ENCODE measurements around the gene ATP13A3.
"Not testable (repeated sequence)": the region's sequence is repeated elsewhere in the genome, so short reads cannot be mapped to it uniquely, and the experiment has no call there.

Gene ATP13A3

DNA sequence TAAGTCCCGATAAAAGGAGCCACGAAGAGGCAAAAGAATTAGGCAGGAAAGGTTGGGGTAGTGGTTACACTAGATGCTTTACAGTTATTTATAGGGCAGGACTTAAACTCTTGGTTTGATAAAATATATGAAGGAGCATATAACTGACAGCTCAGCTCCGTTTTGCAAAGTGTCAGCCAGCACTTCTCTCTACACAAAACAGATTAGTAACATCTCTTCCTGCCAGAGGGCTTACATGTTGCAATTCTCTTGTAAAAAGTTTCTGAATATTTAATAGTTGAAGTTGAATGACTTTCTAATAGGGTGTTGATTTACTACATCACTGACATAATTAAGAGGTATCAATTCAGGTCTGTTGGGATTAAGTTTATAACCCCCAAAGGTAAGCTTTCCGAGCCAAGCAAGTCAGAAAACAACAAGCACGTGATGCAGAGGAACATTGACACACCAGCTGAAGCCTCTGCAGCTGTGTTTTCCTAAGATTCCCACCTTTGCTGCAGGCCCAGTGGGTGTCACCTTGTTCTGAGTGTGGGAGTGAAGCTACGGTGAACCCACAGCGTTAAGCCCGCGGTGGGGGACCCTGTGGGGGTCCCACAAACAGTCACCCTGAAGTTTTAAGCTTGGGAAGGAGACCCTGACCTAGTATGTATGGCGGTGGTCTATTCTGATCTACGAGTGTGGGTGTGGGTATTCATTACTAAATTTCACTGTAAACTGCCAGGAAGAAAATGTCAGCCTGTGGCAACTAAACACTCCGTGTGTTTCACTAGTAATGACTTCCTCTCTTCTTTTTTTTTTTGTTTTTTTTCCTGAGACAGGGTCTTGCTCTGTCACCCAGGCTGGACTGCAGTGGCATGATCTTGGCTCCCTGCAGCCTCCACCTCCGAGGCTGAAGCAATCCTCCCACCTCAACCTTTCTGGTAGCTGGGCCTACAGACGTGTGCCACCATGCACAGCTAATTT is 22.0 kb upstream of the ATP13A3 start:
- DNase-seq: no peak
- H3K27ac Mint-ChIP-seq: peak overlapping the region; percentile 19
- no peaks in the 10 kb centered on the region for H3K9me3 Mint-ChIP-seq
- no peaks in the 10 kb centered on the region for H3K36me3 Mint-ChIP-seq
- H3K4me1 Mint-ChIP-seq: no peaks in the 10 kb centered on the region
- peaks cover 3% of the 10 kb centered on the region for H3K27me3 Mint-ChIP-seq
- H3K4me3 Mint-ChIP-seq: no peak overlapping the region
- CTCF ChIA-PET: no interaction called here

DNA sequence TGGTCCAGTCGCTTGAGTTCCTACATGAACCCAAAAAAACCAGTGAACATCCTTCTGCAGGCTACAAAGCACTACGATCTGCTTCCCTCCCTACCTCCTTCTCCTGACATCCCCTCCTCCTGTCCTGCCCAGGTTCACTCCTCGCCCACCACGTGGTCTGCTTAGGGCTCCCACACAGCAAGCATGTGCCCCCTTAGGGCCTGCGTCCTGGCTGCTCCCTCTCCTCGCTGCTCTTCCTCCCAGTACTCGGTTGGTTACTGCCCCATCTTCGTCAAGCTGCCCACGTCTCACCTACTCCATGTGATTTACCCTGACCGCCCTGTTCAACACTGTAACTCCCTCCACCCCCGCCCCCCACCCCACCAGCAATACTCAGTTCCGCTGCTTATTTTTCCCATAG is 20.8 kb upstream of the ATP13A3 start:
- no peaks in the 10 kb centered on the region for H3K9me3 Mint-ChIP-seq
- no peak overlapping the region for H3K27ac Mint-ChIP-seq
- H3K36me3 Mint-ChIP-seq: no peaks in the 10 kb centered on the region
- no peak overlapping the region for H3K4me3 Mint-ChIP-seq
- H3K27me3 Mint-ChIP-seq: no peaks in the 10 kb centered on the region
- CTCF ChIA-PET: interaction anchor here (0.6 kb wide), 1 partner anchor 9 kb away, joined by 3 read pairs; no protein-coding TSS in a partner anchor
- DNase-seq: no peak
- H3K4me1 Mint-ChIP-seq: no peaks in the 10 kb centered on the region

DNA sequence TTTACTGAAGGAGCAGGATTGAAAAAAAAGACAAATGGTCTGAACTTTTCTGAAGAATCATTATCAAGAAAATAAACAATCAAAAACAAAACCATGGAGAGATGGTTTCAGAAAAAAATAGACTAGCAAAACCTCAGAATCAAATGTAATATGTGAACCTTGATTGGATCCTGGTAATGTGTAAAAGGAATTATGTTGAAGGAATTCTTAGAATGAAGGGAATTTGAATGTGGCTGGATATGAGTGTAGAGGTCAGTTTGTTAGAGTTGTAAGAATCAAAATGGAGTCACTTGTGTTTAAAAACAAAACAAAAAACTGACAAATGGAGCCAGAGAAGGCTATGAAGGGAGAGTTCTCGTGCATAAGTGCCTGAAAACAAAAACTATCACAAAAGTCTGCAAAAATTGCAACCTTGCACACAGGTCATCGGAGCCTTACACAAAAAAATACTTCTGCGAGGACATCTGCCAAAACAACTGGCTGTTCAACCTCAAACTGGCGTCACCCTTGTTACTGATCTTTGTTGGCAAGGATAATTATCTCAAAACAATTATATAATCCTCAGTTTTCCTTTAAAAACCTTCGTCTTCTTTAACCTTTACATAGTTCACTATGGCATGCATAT is 19.1 kb upstream of the ATP13A3 start:
- H3K4me3 Mint-ChIP-seq: no peak overlapping the region

DNA sequence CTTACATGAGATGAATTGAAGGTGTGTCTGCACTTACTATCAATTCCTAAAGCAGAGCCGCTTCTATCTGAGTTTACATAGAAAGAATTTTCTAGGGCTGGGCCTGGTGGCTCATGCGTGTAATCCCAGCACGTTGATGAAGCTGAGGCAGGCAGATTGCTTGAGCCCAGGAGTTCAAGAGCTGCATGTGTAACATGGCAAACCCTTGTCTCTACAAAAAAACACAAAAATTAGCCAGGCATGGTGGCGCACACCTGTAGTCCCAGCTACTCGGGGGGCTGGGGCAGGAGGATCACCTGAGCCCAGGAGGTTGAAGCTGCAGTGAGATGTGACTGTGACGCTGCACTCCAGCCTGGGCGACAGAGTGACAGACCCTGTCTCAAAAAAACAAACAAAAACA is 18.1 kb upstream of the ATP13A3 start:
- DNase-seq: no peak
- H3K4me1 Mint-ChIP-seq: no peaks in the 10 kb centered on the region
- no peak overlapping the region for H3K4me3 Mint-ChIP-seq
- no peaks in the 10 kb centered on the region for H3K36me3 Mint-ChIP-seq
- H3K27ac Mint-ChIP-seq: no peak overlapping the region
- H3K27me3 Mint-ChIP-seq: no peaks in the 10 kb centered on the region
- CTCF ChIA-PET: interaction anchor here (1.4 to 1.5 kb wide), 2 partner anchors 10 to 33 kb away, joined by 3 to 5 read pairs; no protein-coding TSS in a partner anchor
- H3K9me3 Mint-ChIP-seq: no peaks in the 10 kb centered on the region

More for the DNA sequence above, 19.1 kb upstream of the ATP13A3 start:
- DNase-seq: no peak
- CTCF ChIA-PET: interaction anchor here (1.5 kb wide), 1 partner anchor 9 kb away, joined by 3 read pairs; no protein-coding TSS in a partner anchor
- Mint-ChIP-seq H3K9me3 (no peaks in the 10 kb centered on the region), H3K27ac (no peak overlapping the region), H3K27me3 (no peaks in the 10 kb centered on the region), H3K36me3 (no peaks in the 10 kb centered on the region), H3K4me1 (no peaks in the 10 kb centered on the region)

DNA sequence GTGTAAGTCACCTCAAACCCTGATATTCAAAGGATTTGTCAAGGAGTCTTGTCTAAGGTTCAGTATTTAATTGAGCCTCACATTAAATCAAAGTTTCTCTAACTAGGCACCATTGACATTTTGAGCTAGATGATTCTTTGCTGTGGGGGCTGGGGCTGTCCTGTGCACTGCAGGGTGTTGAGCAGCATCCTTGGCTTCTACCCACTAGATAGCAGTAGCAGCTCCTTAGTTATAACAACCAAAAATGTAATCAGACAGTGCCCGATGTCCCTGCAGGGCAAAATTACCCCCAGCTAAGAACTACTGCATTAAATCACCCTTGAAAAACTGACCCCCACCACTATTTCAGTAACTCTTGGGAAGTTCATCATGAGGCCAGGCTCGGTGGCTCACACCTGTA is 17.3 kb upstream of the ATP13A3 start:
- no peaks in the 10 kb centered on the region for H3K4me1 Mint-ChIP-seq
- no peak overlapping the region for H3K4me3 Mint-ChIP-seq
- CTCF ChIA-PET: interaction anchor here (1.4 kb wide), 1 partner anchor 32 kb away, joined by 5 read pairs; no protein-coding TSS in a partner anchor
- DNase-seq: no peak
- no peaks in the 10 kb centered on the region for H3K27me3 Mint-ChIP-seq
- no peak overlapping the region for H3K27ac Mint-ChIP-seq
- no peaks in the 10 kb centered on the region for H3K36me3 Mint-ChIP-seq
- H3K9me3 Mint-ChIP-seq: no peaks in the 10 kb centered on the region

DNA sequence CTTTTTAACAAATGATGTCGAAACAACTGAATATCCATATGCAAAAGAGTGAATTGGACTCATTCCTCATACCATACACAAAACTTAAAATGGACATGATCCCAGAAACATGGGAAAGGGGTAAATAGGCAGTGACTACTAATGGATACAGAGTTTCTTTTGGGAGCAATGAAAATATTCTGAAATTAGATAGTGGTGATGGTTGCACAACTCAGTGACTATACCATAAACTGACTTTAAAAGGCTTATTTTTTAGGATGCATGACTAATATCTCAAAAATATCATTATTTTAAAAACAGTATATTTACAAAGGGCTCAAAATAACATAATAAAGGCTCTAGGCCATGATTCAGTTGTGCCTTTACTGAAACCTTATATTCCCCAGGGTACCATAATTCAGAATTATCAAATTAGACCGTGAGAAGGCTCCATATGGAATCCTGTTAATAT is 16.3 kb upstream of the ATP13A3 start:
- Mint-ChIP-seq H3K9me3 (no peaks in the 10 kb centered on the region), H3K4me3 (no peak overlapping the region), H3K27ac (no peak overlapping the region), H3K4me1 (no peaks in the 10 kb centered on the region), H3K36me3 (no peaks in the 10 kb centered on the region), H3K27me3 (no peaks in the 10 kb centered on the region)
- CTCF ChIA-PET: interaction anchor here (1.4 kb wide), 1 partner anchor 31 kb away, joined by 5 read pairs; no protein-coding TSS in a partner anchor
- no peak for DNase-seq

DNA sequence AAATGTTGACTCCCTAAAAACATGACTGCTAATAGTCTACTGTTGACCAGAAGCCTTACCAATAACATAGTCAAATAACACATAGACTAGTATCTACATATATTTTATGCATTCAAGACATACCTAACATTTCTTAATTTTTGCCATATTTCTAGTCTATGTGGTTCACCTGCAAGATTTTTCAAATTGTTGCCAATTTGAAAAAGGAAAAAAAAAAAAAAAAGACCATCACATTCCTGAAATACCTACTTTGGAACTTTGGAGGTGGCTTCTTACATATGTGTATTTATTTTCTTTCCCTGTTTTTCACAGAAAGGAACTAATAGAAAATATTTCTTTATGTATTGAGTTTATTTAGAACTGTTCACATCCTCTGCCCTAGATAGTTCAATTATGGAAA is 13.4 kb upstream of the ATP13A3 start:
- H3K9me3 Mint-ChIP-seq: no peaks in the 10 kb centered on the region
- CTCF ChIA-PET: no interaction called here
- no peaks in the 10 kb centered on the region for H3K27me3 Mint-ChIP-seq
- no peak overlapping the region for H3K4me3 Mint-ChIP-seq
- H3K4me1 Mint-ChIP-seq: peaks cover 8% of the 10 kb centered on the region
- H3K27ac Mint-ChIP-seq: no peak overlapping the region
- DNase-seq: no peak
- no peaks in the 10 kb centered on the region for H3K36me3 Mint-ChIP-seq

DNA sequence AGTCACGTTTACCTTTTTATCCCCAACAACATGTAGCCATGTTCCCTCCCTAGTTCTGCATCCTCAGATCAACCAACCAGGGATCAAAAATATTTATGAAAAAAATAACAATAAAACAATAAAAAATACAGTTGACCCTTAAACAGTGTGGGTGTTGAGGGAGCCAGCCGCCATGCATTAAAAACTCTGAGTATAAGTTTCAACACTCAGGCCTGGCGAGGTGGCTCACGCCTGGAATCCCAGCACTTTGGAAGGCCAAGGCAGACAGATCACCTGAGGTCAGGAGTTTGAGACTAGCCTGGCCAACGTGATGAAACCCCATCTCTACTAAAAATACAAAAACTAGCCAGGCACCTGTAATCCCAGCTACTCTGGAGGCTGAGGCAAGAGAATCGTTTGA is 12.7 kb upstream of the ATP13A3 start:
- H3K9me3 Mint-ChIP-seq, H3K4me1 Mint-ChIP-seq, H3K4me3 Mint-ChIP-seq, H3K27ac Mint-ChIP-seq, DNase-seq, H3K36me3 Mint-ChIP-seq, CTCF ChIA-PET, H3K27me3 Mint-ChIP-seq: not testable (repeated sequence)

DNA sequence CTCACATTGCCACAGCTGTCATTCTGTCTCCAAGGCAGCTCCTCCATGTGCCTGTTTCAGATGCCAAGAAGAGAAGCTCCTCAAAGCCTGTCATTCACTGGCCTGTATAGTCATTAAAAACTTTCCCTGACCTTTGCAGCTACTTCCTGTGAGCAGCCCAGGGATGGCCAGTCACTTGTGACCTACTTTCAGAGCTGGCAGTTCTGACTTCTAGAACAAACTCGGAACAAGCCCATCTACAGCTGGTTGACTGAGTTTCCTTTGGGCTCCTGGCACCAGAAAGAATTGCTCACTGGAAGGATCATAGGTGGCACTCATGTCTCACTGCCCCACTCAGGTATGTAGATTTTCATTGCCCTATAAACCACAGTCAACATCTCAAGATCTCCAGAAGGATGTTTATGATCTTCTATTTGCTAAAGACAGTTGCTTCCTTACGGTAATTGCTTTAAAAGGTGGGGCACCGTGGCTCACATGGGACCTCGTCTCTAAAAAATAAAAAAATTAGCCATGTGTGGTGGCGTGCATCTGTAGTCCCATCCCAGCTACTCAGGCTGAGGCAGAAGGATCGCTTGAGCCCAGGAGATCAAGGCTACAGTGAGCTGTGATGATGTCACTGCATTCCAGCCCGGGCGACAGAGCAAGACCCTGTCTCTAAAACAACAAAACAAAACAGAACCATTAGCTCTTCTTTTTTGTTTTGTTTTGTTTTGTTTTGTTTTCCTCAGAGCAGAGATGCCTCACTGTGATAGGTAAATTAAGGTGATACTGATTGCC is 11.2 kb upstream of the ATP13A3 start:
- CTCF ChIA-PET: no interaction called here
- peaks cover 11% of the 10 kb centered on the region for H3K4me1 Mint-ChIP-seq
- no peak overlapping the region for H3K4me3 Mint-ChIP-seq
- no peaks in the 10 kb centered on the region for H3K9me3 Mint-ChIP-seq
- H3K36me3 Mint-ChIP-seq: no peaks in the 10 kb centered on the region
- no peaks in the 10 kb centered on the region for H3K27me3 Mint-ChIP-seq
- H3K27ac Mint-ChIP-seq: no peak overlapping the region
- DNase-seq: no peak

DNA sequence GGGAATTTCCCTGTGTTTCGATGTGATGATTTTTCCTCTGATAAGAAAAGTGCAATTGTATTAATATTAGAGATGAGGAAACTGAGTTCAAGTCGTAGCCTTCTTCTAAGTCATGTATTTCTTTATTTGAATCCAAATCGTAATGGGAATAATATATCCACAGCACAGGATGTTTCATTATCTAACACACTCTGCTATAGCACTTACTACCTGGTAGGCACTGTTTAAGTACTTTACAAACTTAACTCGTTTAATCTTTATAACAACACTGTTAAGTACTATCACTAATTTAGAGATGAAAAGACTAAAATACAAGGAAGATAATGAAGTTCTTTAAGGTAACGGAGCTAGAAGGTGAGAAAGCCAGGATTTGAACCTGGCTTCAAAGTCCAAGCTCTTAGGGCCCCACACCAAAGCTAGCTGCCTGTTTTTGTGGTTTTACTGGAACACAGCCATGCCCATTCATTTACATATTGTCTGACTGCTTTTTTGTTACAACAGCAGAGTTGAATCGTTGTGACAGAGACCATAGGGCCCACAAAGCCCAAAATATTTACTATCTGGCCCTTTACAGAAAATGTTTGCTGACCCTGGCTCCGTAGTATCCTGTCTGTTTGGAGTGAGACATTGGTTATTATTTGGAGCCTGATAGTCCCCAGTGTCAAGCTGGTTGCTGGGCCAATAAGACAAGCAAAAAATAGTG is 9.6 kb upstream of the ATP13A3 start:
- Mint-ChIP-seq H3K4me3 (no peak overlapping the region), H3K9me3 (no peaks in the 10 kb centered on the region), H3K4me1 (peaks cover 11% of the 10 kb centered on the region), H3K36me3 (no peaks in the 10 kb centered on the region), H3K27ac (no peak overlapping the region), H3K27me3 (no peaks in the 10 kb centered on the region)
- CTCF ChIA-PET: no interaction called here
- no peak for DNase-seq

DNA sequence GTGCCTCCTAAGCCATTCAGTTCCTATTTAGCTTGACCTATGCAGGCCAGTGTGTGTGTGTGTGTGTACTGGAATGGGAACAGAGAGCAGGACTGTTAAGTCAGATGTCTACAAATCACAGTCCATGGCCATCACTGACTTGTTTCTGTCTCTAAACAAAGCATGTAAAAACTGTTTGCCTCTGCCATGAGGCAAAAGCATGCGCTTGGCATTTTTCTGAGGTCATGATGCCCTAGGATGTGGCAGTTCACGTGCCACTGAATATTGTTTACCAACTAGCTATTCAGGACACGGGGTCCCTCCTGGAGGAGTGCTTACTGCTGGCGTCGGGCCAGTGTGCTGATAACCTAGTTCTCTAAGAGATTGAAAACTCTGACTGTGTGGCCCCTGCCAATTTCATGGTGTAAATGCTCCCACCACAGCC is 8.2 kb upstream of the ATP13A3 start:
- no peaks in the 10 kb centered on the region for H3K9me3 Mint-ChIP-seq

DNA sequence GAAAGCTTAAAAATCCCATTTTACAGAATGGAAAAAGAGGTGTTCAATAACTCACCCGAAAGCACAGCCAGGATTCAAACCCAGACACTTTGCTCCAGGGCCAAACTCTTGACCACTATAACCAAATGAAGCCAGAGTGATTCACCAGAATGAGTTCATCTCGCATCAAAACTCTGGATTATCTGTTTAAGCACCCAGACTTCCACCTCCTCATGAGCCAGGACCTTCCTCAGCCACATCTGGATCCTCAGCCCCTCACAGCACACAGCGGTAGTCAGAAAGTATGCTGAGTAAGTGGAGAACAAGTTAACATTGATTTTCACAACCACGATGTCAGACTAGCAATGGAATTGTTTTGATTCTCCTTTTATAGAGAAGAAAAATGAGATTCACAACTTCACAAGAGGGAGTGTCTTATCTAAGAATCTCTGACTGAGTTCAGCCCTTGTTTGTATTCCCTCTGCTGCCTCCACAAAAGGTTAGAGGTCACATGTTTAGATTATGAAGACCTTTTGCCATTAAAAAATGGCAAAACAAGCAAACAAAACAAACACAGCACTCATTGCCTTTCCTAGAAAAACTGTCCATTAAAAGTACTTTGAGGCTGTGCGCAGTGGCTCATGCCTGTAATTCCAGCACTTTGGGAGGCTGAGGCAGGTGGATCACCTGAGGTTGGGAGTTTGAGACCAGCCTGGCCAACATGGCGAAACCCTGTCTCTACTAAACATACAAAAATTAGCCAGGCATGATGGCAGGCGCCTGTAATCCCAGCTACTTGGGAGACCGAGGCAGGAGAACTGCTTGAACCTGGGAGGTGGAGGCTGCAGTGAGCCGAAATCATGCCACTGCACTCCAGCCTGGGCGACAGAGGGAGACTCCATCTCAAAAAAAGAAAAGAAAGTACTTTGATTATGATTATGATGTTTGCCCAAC is 7.5 kb upstream of the ATP13A3 start:
- CTCF ChIA-PET, H3K27me3 Mint-ChIP-seq, H3K4me3 Mint-ChIP-seq, H3K9me3 Mint-ChIP-seq, DNase-seq, H3K36me3 Mint-ChIP-seq: not testable (repeated sequence)
- peaks cover 23% of the 10 kb centered on the region for H3K4me1 Mint-ChIP-seq
- H3K27ac Mint-ChIP-seq: peak overlapping the region; percentile 53

More for the DNA sequence above, 8.2 kb upstream of the ATP13A3 start:
- DNase-seq: no peak
- H3K4me1 Mint-ChIP-seq: peaks cover 16% of the 10 kb centered on the region
- no peaks in the 10 kb centered on the region for H3K27me3 Mint-ChIP-seq
- H3K4me3 Mint-ChIP-seq: no peak overlapping the region
- H3K27ac Mint-ChIP-seq: no peak overlapping the region
- no peaks in the 10 kb centered on the region for H3K36me3 Mint-ChIP-seq
- CTCF ChIA-PET: no interaction called here

DNA sequence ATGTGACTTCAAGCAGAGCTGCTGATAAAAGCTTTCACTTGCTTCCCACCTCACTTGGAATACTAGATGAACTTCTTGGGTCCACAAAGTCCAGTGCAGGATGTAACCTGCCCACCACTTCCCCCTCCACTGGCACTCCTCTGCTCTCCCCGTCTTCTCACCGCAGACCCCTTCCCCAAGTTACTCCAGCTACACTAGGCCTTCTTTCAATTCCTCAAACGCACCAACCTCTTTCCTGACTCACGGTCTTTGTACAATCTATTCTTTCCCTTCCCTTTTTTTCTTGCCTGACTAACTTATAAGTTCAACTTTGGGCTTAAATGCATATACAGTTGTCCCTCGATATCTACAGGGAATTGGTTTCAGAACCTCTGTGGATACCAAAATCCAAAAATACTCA is 5.2 kb upstream of the ATP13A3 start:
- H3K27ac Mint-ChIP-seq: no peak overlapping the region
- H3K27me3 Mint-ChIP-seq: peaks cover 9% of the 10 kb centered on the region
- no peak overlapping the region for H3K4me3 Mint-ChIP-seq
- H3K9me3 Mint-ChIP-seq: peaks cover 7% of the 10 kb centered on the region
- DNase-seq: no peak
- H3K36me3 Mint-ChIP-seq: peaks cover 7% of the 10 kb centered on the region
- CTCF ChIA-PET: no interaction called here
- peaks cover 43% of the 10 kb centered on the region for H3K4me1 Mint-ChIP-seq
